ENCODE data around the gene NUP50.

The NUP50 gene

DNA sequence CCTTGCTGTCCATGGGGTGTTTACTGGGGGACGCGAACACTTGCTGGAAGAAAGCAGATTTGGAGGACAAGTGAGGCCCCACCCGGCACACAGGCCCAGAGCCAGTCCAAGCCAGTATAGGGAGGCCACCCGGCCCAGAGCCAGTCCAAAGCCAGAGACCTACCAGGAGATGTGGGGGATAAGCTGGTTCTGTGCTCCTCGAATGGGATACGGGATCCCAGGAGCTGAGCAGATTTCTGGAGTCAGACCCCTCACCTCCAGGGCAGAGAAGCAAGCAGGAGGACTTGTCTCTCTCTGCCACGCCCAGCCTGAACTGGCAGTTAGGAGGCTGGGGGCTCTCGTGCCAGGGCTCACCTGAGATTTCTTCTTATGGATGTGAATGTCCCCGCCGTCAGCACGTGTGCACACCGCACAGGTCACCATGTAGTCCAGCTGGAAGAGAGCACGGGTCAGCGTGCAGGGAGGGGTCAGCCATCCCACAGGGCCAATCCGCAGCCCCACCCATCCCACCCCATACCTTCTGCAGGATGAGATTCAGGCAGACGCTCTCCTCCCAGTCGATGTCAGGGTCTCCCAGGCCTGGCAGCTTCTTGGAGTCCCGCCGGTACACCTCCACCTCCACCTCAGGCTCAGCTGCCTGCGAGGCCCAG lies 41.7 kb downstream of the NUP50 start:
- no peak overlapping the region for H3K4me3 ChIP-seq (ENCODE audit: low read length)
- TF ChIP-seq ZNF274 (IDR thresholded peaks at IDR 0.05; ENCODE audit: low read depth, low read length) = no peak

DNA sequence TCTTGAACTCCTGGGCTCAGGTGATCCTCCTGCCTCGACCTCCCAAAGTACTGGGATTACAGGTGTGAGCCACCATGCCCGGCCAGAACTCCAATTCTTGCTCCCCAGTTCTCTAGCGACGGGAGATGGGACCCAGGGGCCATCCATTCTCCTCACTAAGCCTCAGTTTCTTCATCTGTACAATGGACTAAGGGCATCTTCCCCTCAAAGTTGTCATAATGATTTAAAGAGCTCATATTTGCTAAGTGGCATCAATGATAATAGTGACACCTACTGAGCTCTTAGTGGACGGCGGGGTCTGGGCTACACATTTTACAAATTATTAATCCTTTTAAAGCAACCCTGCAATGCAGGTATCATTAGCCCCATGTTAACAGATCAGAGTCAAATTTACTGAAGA lies 42.5 kb downstream of the NUP50 start:
- no peak overlapping the region for H3K4me3 ChIP-seq (ENCODE audit: low read length)
- no peak for TF ChIP-seq ZNF274 (IDR thresholded peaks at IDR 0.05; ENCODE audit: low read depth, low read length)

- no peak overlapping the region for H3K4me3 ChIP-seq (ENCODE audit: low read length)
- no peak for TF ChIP-seq ZNF274 (IDR thresholded peaks at IDR 0.05; ENCODE audit: low read depth, low read length)
Observed at GRCh38 chr22:45207533-45207932, 43.8 kb downstream of the NUP50 start.

DNA sequence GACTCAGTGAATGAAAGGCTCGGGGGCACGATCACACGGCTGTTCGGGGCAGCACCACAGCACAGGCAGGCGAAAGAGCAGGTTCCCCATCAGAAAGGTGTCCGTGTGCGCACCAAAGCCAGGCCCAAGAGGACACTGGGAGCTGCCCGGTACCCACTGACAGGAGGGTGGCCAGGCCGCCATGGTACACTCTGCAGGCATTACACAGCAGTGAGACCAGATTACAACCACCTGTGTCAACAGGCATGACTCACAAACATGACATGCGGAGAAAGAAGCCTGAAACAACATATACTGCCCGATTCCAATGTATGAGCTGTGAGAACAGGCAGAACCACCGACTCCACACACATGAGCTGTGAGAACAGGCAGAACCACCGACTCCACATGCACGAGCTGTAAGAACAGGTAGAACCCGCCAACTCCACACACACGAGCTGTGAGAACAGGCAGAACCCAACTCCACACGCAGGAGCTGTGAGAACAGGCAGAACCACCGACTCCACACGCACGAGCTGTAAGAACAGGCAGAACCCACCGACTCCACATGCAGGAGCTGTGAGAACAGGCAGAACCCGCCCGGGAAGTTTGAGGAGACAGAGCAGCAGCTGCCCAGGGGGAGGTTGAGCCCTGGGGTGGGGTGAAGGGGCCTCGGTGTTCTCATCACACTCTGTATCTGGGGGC lies 44.4 kb downstream of the NUP50 start:
- TF ChIP-seq ZNF274 (IDR thresholded peaks at IDR 0.05; ENCODE audit: low read depth, low read length) = no peak
- no peak overlapping the region for H3K4me3 ChIP-seq (ENCODE audit: low read length)

- H3K4me3 ChIP-seq (ENCODE audit: low read length) = no peak overlapping the region
- TF ChIP-seq ZNF274 (IDR thresholded peaks at IDR 0.05; ENCODE audit: low read depth, low read length) = no peak
Observed at GRCh38 chr22:45208696-45208992, 44.9 kb downstream of the NUP50 start.

- no peak overlapping the region for H3K4me3 ChIP-seq (ENCODE audit: low read length)
- no peak for TF ChIP-seq ZNF274 (IDR thresholded peaks at IDR 0.05; ENCODE audit: low read depth, low read length)
Observed at GRCh38 chr22:45208993-45209838, 45.5 kb downstream of the NUP50 start.

GRCh38 chr22:45210174-45210573 lies 46.4 kb downstream of the NUP50 start:
- no peak for TF ChIP-seq ZNF274 (IDR thresholded peaks at IDR 0.05; ENCODE audit: low read depth, low read length)
- no peak overlapping the region for H3K4me3 ChIP-seq (ENCODE audit: low read length)

DNA sequence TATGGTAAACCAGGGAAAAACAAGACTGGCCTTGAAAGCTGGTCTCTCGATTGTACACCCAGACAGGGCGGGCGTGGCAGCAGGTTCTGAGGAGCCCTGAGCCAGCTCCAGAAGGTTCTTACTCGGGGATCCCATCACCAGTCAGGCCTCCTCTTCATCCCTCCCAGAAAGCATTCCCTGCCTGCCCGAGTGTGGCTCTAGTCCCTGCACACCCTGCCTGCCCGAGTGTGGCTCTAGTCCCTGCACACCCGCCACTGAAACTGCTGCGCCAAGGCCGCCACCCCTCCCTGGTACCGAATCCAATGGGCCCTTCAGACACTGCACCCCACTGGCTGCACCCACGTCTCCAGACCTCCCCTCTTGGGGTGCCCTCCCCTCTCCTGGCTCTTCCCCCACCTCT lies 46.9 kb downstream of the NUP50 start:
- H3K4me3 ChIP-seq (ENCODE audit: low read length) = no peak overlapping the region
- TF ChIP-seq ZNF274 (IDR thresholded peaks at IDR 0.05; ENCODE audit: low read depth, low read length) = no peak

GRCh38 chr22:45210991-45211390 lies 47.3 kb downstream of the NUP50 start:
- TF ChIP-seq ZNF274 (IDR thresholded peaks at IDR 0.05; ENCODE audit: low read depth, low read length) = no peak
- no peak overlapping the region for H3K4me3 ChIP-seq (ENCODE audit: low read length)

DNA sequence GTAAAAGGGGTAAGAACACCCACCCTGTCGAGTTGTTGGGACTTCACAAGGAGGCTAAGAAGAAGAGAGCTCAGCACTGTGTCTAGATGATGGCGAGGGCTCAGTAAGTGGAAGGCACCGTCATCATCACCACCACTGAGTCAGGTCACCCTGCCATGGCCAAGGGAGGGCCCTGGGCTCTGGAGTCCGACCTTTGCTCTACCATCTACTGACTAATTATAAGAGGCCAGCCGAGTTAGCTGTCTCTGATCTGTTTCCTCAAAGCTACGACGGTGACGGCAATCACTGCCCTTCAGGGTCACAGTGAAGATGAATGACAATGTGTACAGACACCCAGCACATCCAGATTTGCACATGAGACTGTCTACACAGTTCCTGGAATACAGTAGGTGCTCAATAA lies 47.7 kb downstream of the NUP50 start:
- H3K4me3 ChIP-seq (ENCODE audit: low read length) = no peak overlapping the region
- no peak for TF ChIP-seq ZNF274 (IDR thresholded peaks at IDR 0.05; ENCODE audit: low read depth, low read length)

GRCh38 chr22:45211848-45212247 lies 48.1 kb downstream of the NUP50 start:
- H3K4me3 ChIP-seq (ENCODE audit: low read length) = no peak overlapping the region
- no peak for TF ChIP-seq ZNF274 (IDR thresholded peaks at IDR 0.05; ENCODE audit: low read depth, low read length)

- no peak overlapping the region for H3K4me3 ChIP-seq (ENCODE audit: low read length)
- no peak for TF ChIP-seq ZNF274 (IDR thresholded peaks at IDR 0.05; ENCODE audit: low read depth, low read length)
Observed at GRCh38 chr22:45212306-45212709, 48.6 kb downstream of the NUP50 start.

DNA sequence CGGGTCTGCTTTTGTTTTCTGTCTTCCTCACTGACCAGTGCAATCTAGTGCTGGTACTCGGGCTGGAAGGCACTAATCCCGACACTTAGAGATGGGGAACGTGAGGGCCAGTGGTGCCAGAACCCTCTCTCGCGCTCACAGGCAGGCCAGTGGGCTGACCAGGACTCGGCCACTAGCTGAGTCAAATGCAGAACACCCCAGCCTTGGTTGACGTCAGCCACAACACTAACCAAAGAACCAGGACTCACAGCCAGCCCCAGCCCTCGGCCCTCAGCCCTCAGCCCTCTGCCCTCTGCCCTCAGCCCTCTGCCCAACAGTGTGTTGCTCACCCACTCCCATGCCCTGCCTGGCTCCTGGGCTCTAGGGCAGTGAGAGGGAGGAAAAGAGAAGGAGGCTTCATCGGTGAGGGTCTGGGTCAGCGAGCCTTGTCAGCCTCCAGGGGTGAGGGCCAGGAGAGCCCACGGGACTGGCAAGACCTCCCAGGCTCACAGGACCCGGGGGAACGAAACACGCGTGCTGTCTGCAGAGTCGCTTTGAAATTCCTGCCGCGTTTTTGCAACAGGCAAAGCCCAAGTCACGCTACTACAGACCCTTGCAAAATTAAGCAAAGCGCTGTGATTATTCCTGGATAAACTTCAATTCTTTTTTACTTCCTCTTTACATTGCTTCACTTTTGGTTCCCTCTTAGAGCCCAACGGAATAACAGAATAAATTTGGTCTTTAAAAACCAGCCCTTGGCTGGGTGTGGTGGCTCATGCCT lies 49.4 kb downstream of the NUP50 start:
- no peak for TF ChIP-seq ZNF274 (IDR thresholded peaks at IDR 0.05; ENCODE audit: low read depth, low read length)
- H3K4me3 ChIP-seq (ENCODE audit: low read length) = no peak overlapping the region
